Astrocyte of the hippocampus (primary cell): ENCODE data around the gene DYRK2.

Experiments
- DNase-seq: peaks from one replicate; pipeline ENCODE4 v3.0.0; 2011; ENCODE audit warnings: low read depth, low spot score

DYRK2 gene

GRCh38 chr12:67701121-67701520 is 52.6 kb downstream of the DYRK2 start:
- DNase-seq: no peak

GRCh38 chr12:67702136-67702535 is 53.6 kb downstream of the DYRK2 start:
- DNase-seq: no peak

- DNase-seq: no peak
Observed at GRCh38 chr12:67704071-67704470, 55.5 kb downstream of the DYRK2 start.

- DNase-seq: peak; percentile 43
Observed at GRCh38 chr12:67705394-67706370, 57.1 kb downstream of the DYRK2 start.

- DNase-seq: peak; percentile 31
Observed at GRCh38 chr12:67709367-67709954, 60.9 kb downstream of the DYRK2 start.

GRCh38 chr12:67710582-67710981 is 62.0 kb downstream of the DYRK2 start:
- no peak for DNase-seq

GRCh38 chr12:67712011-67712410 is 63.5 kb downstream of the DYRK2 start:
- DNase-seq: no peak

GRCh38 chr12:67714648-67715047 is 66.1 kb downstream of the DYRK2 start:
- no peak for DNase-seq
